Naive thymus-derived CD4-positive, alpha-beta T cell (primary cell): Measurements from ENCODE around the gene CCDC85C. TPM values are rescaled to one million over a fixed set of nuclear protein-coding genes. Genes with fewer than 3 reads are reported as not detected.

ENCODE experiments used
- ATAC-seq: fragments of 150-1000 bp; cut with Tn5 transposase; 2 replicates; pipeline ENCODE4 v1.10.0; 2021; ENCODE audit warnings: mild to moderate bottlenecking, moderate library complexity
- CTCF ChIA-PET: fragments of 350-600 bp; sonication (Branson Sonifier 250); formaldehyde crosslinking; loops from one replicate; lab custom pipeline; 2021; ENCODE audit warnings: antibody characterized with exemption; lab: Charles Lee
- POLR2A ChIA-PET: fragments of 350-600 bp; sonication (Branson Sonifier 250); formaldehyde crosslinking; loops from one replicate; lab custom pipeline; 2021; ENCODE audit warnings: antibody characterized with exemption, inconsistent platforms; lab: Charles Lee
- DNase-seq, 9 donors: peaks; one replicate each; pipeline versions ENCODE4 v3.0.0 to v3.0.0-alpha.2; 2020 to 2022; ENCODE audit warnings: mixed read lengths in 1 of 9
- H3K27ac ChIP-seq: one replicate; pipeline ENCODE4 v1.7.0; 2013; ENCODE audit warnings: mild to moderate bottlenecking, low read depth, low read length, moderate library complexity
- H3K27me3 ChIP-seq, 2 donors: one replicate each; pipeline ENCODE4 v1.7.0; 2013; ENCODE audit warnings: low read length in 2 of 2, mild to moderate bottlenecking in 2 of 2, moderate library complexity in 2 of 2; ENCODE audit not compliant: control insufficient read depth in 2 of 2, insufficient read depth in 2 of 2
- H3K36me3 ChIP-seq, 3 experiments: 1 replicate in 2 of 3; 2 replicates in 1 of 3; pipeline ENCODE4 v1.7.0; 2013; ENCODE audit warnings: low read length in 3 of 3, mild to moderate bottlenecking in 3 of 3, moderate library complexity in 1 of 3; ENCODE audit not compliant: insufficient read depth in 3 of 3, control insufficient read depth in 2 of 3
- H3K4me1 ChIP-seq, 2 donors: one replicate each; pipeline ENCODE4 v1.7.0; 2013; ENCODE audit warnings: low read length in 2 of 2, mild to moderate bottlenecking in 2 of 2, moderate library complexity in 1 of 2; ENCODE audit not compliant: control insufficient read depth in 2 of 2, insufficient read depth in 2 of 2
- H3K4me3 ChIP-seq: 2 replicates; pipeline ENCODE4 v1.7.0; 2013; ENCODE audit warnings: mild to moderate bottlenecking, low read length
- H3K9me3 ChIP-seq, 3 experiments: 1 replicate in 2 of 3; 2 replicates in 1 of 3; pipeline ENCODE4 v1.7.0; 2013; ENCODE audit warnings: low read length in 3 of 3; ENCODE audit not compliant: control insufficient read depth in 2 of 3
- H3K27ac Mint-ChIP-seq, 9 donors: one replicate each; pipeline ENCODE4 v1.8.0; 2020 to 2022; ENCODE audit warnings: mixed read lengths in 9 of 9, mild to moderate bottlenecking in 8 of 9, moderate library complexity in 5 of 9, inconsistent platforms in 2 of 9
- H3K27me3 Mint-ChIP-seq, 5 donors: one replicate each; pipeline ENCODE4 v1.8.0; 2021 to 2022; ENCODE audit warnings: mixed read lengths in 5 of 5, mild to moderate bottlenecking in 1 of 5
- H3K36me3 Mint-ChIP-seq, 5 donors: one replicate each; pipeline ENCODE4 v1.8.0; 2020 to 2022; ENCODE audit warnings: mixed read lengths in 5 of 5, mild to moderate bottlenecking in 3 of 5, inconsistent platforms in 1 of 5
- H3K4me1 Mint-ChIP-seq, 7 donors: one replicate each; pipeline ENCODE4 v1.8.0; 2020 to 2022; ENCODE audit warnings: mixed read lengths in 7 of 7, mild to moderate bottlenecking in 3 of 7, inconsistent platforms in 1 of 7
- H3K4me3 Mint-ChIP-seq, 10 donors: one replicate each; pipeline ENCODE4 v1.8.0; 2020 to 2022; ENCODE audit warnings: mild to moderate bottlenecking in 10 of 10, mixed read lengths in 10 of 10, moderate library complexity in 6 of 10, inconsistent platforms in 2 of 10
- H3K9me3 Mint-ChIP-seq, 11 donors: one replicate each; pipeline ENCODE4 v1.8.0; 2020 to 2022; ENCODE audit warnings: mixed read lengths in 11 of 11, mild to moderate bottlenecking in 4 of 11, inconsistent platforms in 1 of 11, moderate library complexity in 1 of 11
- intact Hi-C, 2 donors: fragments of 100-400 bp; cut with micrococcal nuclease; formaldehyde crosslinking; loops; one replicate each; pipeline ENCODE4 v1.15.1; 2023
- polyA plus RNA-seq, 2 donors: library from polyadenylated mRNA; unstranded; fragments of 300-500 nt; fragmentation: Illumina TruSeq; gene quantifications; one replicate each; pipeline ENCODE4 v1.2.3, GENCODE V29; 2021
- total RNA-seq, 6 experiments: library from RNA in 5 of 6; stranded (reverse) in 5 of 6; gene quantifications; 1 replicate in 5 of 6; 2 replicates in 1 of 6; pipeline ENCODE4 v1.2.3 and lab custom pipeline; 2021 to 2026

CCDC85C gene
- total and polyA plus RNA-seq, 7 experiments from 2014 or later: 0.76 to 9.9 (median 7.8) TPM

DNA sequence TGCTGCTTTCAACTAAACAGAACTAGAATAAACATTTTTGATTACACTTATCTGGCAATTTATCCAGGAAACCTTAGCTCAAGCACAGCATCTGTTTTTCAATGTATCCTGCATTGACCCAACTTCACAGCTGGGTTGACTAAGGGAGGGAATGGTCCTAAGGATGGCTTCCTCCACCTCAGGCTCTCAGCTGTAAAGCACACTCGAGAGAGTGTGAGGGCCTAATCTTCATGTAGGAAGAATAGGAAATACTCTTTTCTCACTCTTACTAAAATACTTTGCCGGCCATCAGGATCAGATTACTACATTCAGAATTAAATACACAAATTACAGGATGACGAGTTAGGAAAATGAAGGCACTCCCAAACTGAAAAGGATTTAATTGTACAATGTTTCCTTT lies 130.5 kb downstream of the CCDC85C start:
- H3K4me1 Mint-ChIP-seq: peaks cover 15 to 74% (median 63%) of the 10 kb centered on the region in 7 donors
- ATAC-seq (no peak), DNase-seq (no peak)
- Histone ChIP-seq H3K27me3 (no peaks in the 10 kb centered on the region), H3K4me1 (peaks cover under 1 to 5% of the 10 kb centered on the region in 2 donors), H3K36me3 (no peaks in the 10 kb centered on the region), H3K4me3 (no peak overlapping the region), H3K9me3 (no peaks in the 10 kb centered on the region), H3K27ac (no peak overlapping the region)
- no peaks in the 10 kb centered on the region for H3K36me3 Mint-ChIP-seq
- H3K4me3 Mint-ChIP-seq: no peak overlapping the region
- no peak overlapping the region for H3K27ac Mint-ChIP-seq
- intact Hi-C loops: no loop called here
- CTCF ChIA-PET: no interaction called here
- H3K9me3 Mint-ChIP-seq: no peaks in the 10 kb centered on the region
- H3K27me3 Mint-ChIP-seq: no peaks in the 10 kb centered on the region
- POLR2A ChIA-PET: interaction anchor here (0.7 kb wide), 1 partner anchor 31 kb away, joined by 3 read pairs; no protein-coding TSS in a partner anchor

DNA sequence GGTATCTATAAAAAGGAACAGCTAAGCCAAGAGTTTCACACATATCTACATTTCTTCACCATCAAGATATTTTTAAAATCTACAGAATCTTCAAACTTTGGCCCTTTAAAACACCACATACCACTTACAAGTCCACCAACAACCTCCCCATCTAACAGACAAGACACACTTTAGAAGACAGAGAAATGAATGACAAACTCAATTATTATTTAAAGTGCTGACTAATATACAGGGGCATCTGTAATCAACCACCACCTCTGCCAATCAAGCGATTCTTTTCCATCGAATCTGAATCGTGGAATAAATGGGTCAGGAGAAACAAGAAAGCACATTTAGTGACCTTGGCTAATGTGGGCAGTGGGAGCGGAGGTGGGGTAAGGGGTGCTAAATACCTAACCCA lies 131.1 kb downstream of the CCDC85C start:
- Histone ChIP-seq H3K27me3 (no peaks in the 10 kb centered on the region), H3K4me1 (peaks cover 3 to 6% of the 10 kb centered on the region in 2 donors), H3K9me3 (no peaks in the 10 kb centered on the region), H3K36me3 (no peaks in the 10 kb centered on the region), H3K27ac (no peak overlapping the region), H3K4me3 (no peak overlapping the region)
- peaks cover 14 to 74% (median 63%) of the 10 kb centered on the region in 7 donors for H3K4me1 Mint-ChIP-seq
- H3K36me3 Mint-ChIP-seq: no peaks in the 10 kb centered on the region
- POLR2A ChIA-PET: interaction anchor here (0.7 kb wide), 1 partner anchor 31 kb away, joined by 3 read pairs; no protein-coding TSS in a partner anchor
- peak overlapping the region in 1 of 10 donors; percentile 9 for H3K4me3 Mint-ChIP-seq
- no peaks in the 10 kb centered on the region for H3K9me3 Mint-ChIP-seq
- H3K27ac Mint-ChIP-seq: no peak overlapping the region
- ATAC-seq: no peak
- no peak for DNase-seq
- H3K27me3 Mint-ChIP-seq: no peaks in the 10 kb centered on the region
- CTCF ChIA-PET: no interaction called here
- intact Hi-C loops: no loop called here

DNA sequence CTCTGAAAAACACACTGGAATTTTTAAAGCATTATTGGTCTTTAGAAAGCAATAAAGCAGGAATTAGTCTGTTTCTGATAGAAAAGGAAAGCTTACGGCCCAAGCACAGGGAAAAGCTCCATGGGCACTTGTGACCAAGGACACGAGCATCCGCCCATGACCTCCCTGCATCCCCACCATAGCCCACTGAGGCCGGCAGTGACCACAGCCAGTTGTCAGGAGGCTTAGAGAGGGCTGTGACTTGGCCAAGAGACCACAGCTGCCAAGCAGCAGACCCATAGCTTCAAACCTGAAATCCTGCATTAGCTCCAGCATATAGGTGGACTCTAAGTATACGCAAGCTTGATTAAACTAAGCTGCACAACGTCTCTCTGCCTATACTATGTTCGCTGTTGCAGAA lies 132.3 kb downstream of the CCDC85C start:
- ChIA-PET POLR2A (interaction anchor here (0.9 to 1.4 kb wide), 2 partner anchors 9 to 13 kb away, joined by 3 read pairs; partner anchors contain the start of genes CCNK and SETD3), CTCF (no interaction called here)
- H3K27ac Mint-ChIP-seq: no peak overlapping the region
- DNase-seq: no peak
- no peak overlapping the region for H3K27ac ChIP-seq
- peaks cover 16 to 80% (median 64%) of the 10 kb centered on the region in 7 donors for H3K4me1 Mint-ChIP-seq
- no peaks in the 10 kb centered on the region for H3K36me3 Mint-ChIP-seq
- H3K36me3 ChIP-seq: no peaks in the 10 kb centered on the region
- intact Hi-C loops: no loop called here
- no peaks in the 10 kb centered on the region for H3K9me3 ChIP-seq
- no peaks in the 10 kb centered on the region for H3K27me3 ChIP-seq
- H3K4me3 ChIP-seq: no peak overlapping the region
- H3K27me3 Mint-ChIP-seq: no peaks in the 10 kb centered on the region
- H3K4me3 Mint-ChIP-seq: no peak overlapping the region
- no peaks in the 10 kb centered on the region for H3K9me3 Mint-ChIP-seq
- no peak for ATAC-seq
- H3K4me1 ChIP-seq: peaks cover 3 to 10% of the 10 kb centered on the region in 2 donors

DNA sequence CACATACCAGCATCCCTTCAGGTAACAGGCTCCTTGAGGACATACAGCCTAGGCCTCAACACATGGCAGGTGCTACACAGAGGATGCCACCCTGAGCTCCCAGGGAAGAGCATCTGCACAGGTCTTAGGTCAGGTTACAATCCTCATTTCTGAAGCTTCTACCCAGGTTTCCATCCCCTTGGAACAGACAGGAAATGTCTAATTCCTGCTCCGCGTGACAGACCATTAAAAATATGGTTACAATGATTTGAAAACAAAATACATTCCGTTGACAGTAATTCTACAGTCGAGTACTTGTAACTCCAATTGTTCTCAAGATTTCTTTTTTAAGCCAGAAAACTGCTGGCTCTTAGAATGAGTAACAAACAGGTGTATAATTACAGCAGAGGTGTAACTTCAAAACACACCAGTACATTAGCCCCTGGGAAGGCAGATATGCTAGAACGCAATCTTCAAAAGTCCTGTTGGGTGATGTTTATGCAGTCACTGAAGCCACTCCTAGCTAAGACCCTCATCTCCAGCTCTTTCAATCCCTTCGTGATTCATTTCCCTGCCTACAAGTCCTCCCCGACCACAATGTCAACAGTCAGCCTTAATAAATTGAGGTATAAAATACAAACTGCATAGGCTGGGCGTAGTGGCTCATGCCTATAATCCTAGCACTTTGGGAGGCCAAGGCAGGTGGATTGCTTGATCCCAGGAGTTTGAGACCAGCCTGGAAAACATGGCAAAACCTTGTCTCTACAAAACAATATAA lies 135.0 kb downstream of the CCDC85C start:
- peaks cover 0 to 7% (median 0%) of the 10 kb centered on the region in 5 donors for H3K36me3 Mint-ChIP-seq
- no peaks in the 10 kb centered on the region for H3K27me3 Mint-ChIP-seq
- intact Hi-C loops: no loop called here
- H3K27ac Mint-ChIP-seq: peak overlapping the region in 3 of 9 donors; percentile 3 to 51 (median 38)
- no peaks in the 10 kb centered on the region for H3K9me3 ChIP-seq
- H3K4me3 ChIP-seq: no peak overlapping the region
- H3K27me3 ChIP-seq: no peaks in the 10 kb centered on the region
- no peak for ATAC-seq
- no peak for DNase-seq
- ChIA-PET POLR2A (no interaction called here), CTCF (no interaction called here)
- peaks cover 3 to 10% of the 10 kb centered on the region in 2 donors for H3K4me1 ChIP-seq
- peak overlapping the region in 4 of 10 donors; percentile 1 to 30 (median 27) for H3K4me3 Mint-ChIP-seq
- H3K36me3 ChIP-seq: peaks cover 0 to 15% (median 3%) of the 10 kb centered on the region in 3 experiments
- no peaks in the 10 kb centered on the region for H3K9me3 Mint-ChIP-seq
- no peak overlapping the region for H3K27ac ChIP-seq
- H3K4me1 Mint-ChIP-seq: peaks cover 16 to 83% (median 53%) of the 10 kb centered on the region in 7 donors

DNA sequence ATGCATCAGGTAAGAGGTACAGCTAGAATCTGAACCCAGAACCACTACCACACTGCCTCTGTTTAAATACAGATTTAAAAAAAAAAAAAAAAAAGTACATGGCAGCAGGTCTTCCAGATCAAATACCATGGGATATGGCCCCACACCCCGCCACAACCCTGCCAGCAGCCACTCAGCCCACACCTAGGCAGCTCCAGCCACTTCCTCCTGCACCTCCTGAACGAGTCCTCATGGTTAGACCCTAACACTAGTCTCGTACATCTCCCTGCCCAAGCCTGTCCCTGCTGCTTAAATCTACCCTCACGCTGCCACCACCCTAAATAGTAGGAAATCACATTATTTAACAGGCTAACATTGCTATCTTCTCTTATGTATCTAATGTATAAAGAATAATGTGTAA lies 135.9 kb downstream of the CCDC85C start:
- Mint-ChIP-seq H3K27ac (peak overlapping the region in 5 of 9 donors; percentile 3 to 51 (median 14)), H3K27me3 (no peaks in the 10 kb centered on the region), H3K4me3 (peak overlapping the region in 3 of 10 donors; percentile 24 to 28 (median 24)), H3K36me3 (peaks cover 0 to 16% (median 5%) of the 10 kb centered on the region in 5 donors), H3K9me3 (no peaks in the 10 kb centered on the region), H3K4me1 (peaks cover 16 to 83% (median 46%) of the 10 kb centered on the region in 7 donors)
- POLR2A ChIA-PET: interaction anchor here (0.6 to 0.9 kb wide), 2 partner anchors 13 to 14 kb away, joined by 3 read pairs; partner anchors contain the start of genes CCNK and SETD3
- ATAC-seq: no peak
- Histone ChIP-seq H3K4me3 (no peak overlapping the region), H3K27ac (no peak overlapping the region), H3K4me1 (peaks cover 3 to 10% of the 10 kb centered on the region in 2 donors), H3K27me3 (no peaks in the 10 kb centered on the region), H3K36me3 (peaks cover 0 to 22% (median 10%) of the 10 kb centered on the region in 3 experiments), H3K9me3 (no peaks in the 10 kb centered on the region)
- intact Hi-C loops: no loop called here
- no peak for DNase-seq
- CTCF ChIA-PET: no interaction called here

DNA sequence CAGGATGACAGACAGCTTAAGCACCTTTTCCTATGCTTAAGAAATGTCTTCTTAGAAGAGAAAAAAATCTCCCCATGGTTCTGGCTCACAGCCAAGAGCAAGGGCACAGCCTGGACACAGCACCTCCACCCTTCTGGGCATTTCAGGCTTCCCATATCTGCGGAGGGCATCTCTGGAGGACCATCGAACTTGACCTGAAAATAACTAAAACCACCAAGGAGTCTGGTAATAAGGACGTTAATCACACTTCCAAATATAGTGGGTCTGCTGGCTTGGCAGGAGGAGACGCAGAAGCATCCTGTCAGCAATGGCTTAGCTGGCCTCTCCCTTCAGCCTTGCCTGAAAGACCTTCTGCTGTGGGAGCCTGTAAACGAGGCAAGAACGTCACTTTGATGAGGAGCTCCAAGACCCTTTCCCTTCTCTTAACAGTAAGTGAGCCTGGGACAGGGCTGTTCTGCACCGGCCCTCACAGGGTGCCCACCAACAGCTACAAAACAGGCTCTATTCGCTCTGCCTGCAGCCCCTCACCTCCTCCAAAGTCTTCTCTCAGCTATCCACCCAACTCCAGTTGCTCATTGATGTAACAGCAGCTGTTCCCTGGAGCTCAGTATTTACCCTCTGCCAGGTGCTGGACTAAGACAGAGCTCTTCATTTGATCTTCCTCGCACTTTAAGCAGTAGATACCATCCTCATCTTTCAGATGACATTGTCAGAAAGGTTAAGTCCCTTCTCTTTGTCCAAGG lies 136.5 kb downstream of the CCDC85C start:
- Histone ChIP-seq H3K4me3 (no peak overlapping the region), H3K36me3 (peaks cover 0 to 26% (median 10%) of the 10 kb centered on the region in 3 experiments), H3K27me3 (no peaks in the 10 kb centered on the region), H3K4me1 (peaks cover 3 to 10% of the 10 kb centered on the region in 2 donors), H3K9me3 (no peaks in the 10 kb centered on the region), H3K27ac (no peak overlapping the region)
- H3K4me1 Mint-ChIP-seq: peaks cover 15 to 80% (median 42%) of the 10 kb centered on the region in 7 donors
- H3K4me3 Mint-ChIP-seq: peak overlapping the region in 1 of 10 donors; percentile 35
- ChIA-PET CTCF (no interaction called here), POLR2A (interaction anchor here (0.6 to 0.9 kb wide), 2 partner anchors 13 kb away, joined by 3 read pairs; partner anchors contain the start of genes CCNK and SETD3)
- ATAC-seq: no peak
- H3K9me3 Mint-ChIP-seq: no peaks in the 10 kb centered on the region
- peak overlapping the region in 3 of 9 donors; percentile 14 to 80 (median 33) for H3K27ac Mint-ChIP-seq
- H3K36me3 Mint-ChIP-seq: peaks cover under 1 to 18% (median 8%) of the 10 kb centered on the region in 5 donors
- intact Hi-C loops: no loop called here
- no peak for DNase-seq
- no peaks in the 10 kb centered on the region for H3K27me3 Mint-ChIP-seq
